T-helper 17 cell (primary cell): Measurements from ENCODE around the gene KAZN. TPM values are rescaled to one million over a fixed set of nuclear protein-coding genes. Genes with fewer than 3 reads are reported as not detected.

Source experiments
- ATAC-seq: fragments of 150-1000 bp; cut with Tn5 transposase; 2 replicates; pipeline ENCODE4 v1.10.0; 2021; ENCODE audit warnings: mild to moderate bottlenecking, moderate library complexity
- DNase-seq, 3 donors: peaks; one replicate each; pipeline versions ENCODE4 v3.0.0 to v3.0.0-alpha.2; 2020 to 2021
- H3K9me3 ChIP-seq: one replicate; pipeline ENCODE4 v1.7.0; 2013; ENCODE audit warnings: low read length, mild to moderate bottlenecking; ENCODE audit not compliant: control insufficient read depth, poor library complexity, severe bottlenecking
- H3K27ac Mint-ChIP-seq: one replicate; pipeline ENCODE4 v1.8.0; 2022; ENCODE audit warnings: mild to moderate bottlenecking, moderate library complexity, mixed read lengths
- H3K27me3 Mint-ChIP-seq: one replicate; pipeline ENCODE4 v1.8.0; 2022; ENCODE audit warnings: mixed read lengths
- H3K36me3 Mint-ChIP-seq: one replicate; pipeline ENCODE4 v1.8.0; 2022; ENCODE audit warnings: low read depth, mixed read lengths
- H3K4me1 Mint-ChIP-seq: one replicate; pipeline ENCODE4 v1.8.0; 2022; ENCODE audit warnings: mild to moderate bottlenecking, mixed read lengths
- H3K4me3 Mint-ChIP-seq: one replicate; pipeline ENCODE4 v1.8.0; 2022; ENCODE audit warnings: mild to moderate bottlenecking, moderate library complexity, mixed read lengths
- total RNA-seq, 4 donors: library from RNA in 2 of 4; stranded (reverse) in 2 of 4; gene quantifications; one replicate each; pipeline ENCODE4 v1.2.3 and lab custom pipeline; 2022 to 2026

KAZN gene
- total RNA-seq, 2 donors from 2014 or later, result 0.10 to 0.62 TPM

DNA sequence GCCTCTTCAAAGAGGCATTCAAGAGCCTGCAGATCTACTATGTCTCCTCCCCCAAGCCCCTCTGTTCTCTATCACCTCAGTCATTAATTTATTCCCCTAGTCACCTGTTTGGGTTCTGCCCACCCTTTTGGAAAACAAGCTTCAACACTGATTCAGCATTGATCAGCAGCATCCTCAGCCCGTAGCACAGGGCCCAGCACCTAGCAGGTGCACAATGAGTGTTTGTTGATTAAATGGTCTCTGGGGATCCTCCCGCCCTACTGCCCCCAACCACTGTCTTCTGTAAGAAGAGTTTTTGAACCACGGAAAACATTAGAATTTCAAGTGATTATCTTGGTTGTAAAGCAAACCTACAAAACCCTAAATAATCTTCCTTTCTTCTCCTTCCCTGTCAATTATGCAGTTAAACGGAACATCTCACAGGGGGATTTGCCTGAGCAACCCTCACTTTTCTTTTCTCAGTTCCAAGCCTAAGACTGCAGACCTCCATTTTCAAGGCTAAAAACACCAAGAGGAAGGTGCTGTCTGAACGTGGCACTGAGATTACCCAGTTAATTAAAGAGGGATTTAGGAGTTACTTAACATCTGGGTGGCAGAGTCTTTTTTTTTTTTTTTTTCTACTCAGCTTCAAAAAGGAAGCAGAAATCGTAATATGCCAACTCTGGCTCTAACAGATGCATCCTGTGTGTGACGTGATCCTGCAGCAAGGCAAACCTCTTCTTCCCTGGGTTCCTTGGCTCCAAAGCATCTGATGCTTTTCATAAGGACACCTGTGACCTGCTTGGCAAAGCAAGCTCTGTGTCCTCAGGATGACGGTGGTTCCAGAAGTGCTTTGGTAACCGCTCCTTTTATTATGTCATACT is 163.0 kb downstream of the KAZN start:
- no peaks in the 10 kb centered on the region for H3K4me1 Mint-ChIP-seq
- no peaks in the 10 kb centered on the region for H3K9me3 ChIP-seq
- H3K4me3 Mint-ChIP-seq, result no peak overlapping the region
- H3K27ac Mint-ChIP-seq, result no peak overlapping the region
- peaks cover 47% of the 10 kb centered on the region for H3K27me3 Mint-ChIP-seq
- H3K36me3 Mint-ChIP-seq, result no peaks in the 10 kb centered on the region
- DNase-seq (no peak), ATAC-seq (no peak)

GRCh38 chr1:14763977-14764376 is 165.5 kb downstream of the KAZN start:
- no peaks in the 10 kb centered on the region for H3K36me3 Mint-ChIP-seq
- H3K9me3 ChIP-seq, result no peaks in the 10 kb centered on the region
- H3K27ac Mint-ChIP-seq, result no peak overlapping the region
- no peak overlapping the region for H3K4me3 Mint-ChIP-seq
- DNase-seq (no peak), ATAC-seq (no peak)
- no peaks in the 10 kb centered on the region for H3K4me1 Mint-ChIP-seq
- peaks cover 36% of the 10 kb centered on the region for H3K27me3 Mint-ChIP-seq

- Mint-ChIP-seq H3K36me3 (no peaks in the 10 kb centered on the region), H3K4me1 (no peaks in the 10 kb centered on the region), H3K27ac (no peak overlapping the region), H3K27me3 (peaks cover 30% of the 10 kb centered on the region), H3K4me3 (no peak overlapping the region)
- ATAC-seq (no peak), DNase-seq (no peak)
- H3K9me3 ChIP-seq, result no peaks in the 10 kb centered on the region
These were observed 167.3 kb downstream of the KAZN start for GRCh38 chr1:14765773-14766172.

DNA sequence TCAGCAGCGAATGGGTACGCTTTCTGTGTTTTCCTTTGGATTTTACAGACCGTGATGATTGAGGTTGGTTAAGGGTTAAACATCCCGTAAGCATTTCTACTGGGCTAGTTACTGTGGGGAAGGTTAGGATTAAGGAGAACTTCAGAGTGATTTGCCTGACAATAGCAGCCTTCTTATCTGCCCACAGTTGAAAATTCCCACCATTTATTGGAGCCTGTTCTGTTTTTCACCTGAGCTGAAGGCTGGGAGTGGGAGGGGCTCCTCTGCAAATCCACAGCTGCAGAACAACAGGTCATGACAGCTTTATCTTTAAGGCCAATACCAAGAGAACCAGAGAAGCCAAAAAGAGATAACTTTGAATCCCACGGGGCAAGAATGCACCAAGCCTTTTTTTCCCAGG is 168.6 kb downstream of the KAZN start:
- H3K4me1 Mint-ChIP-seq, result no peaks in the 10 kb centered on the region
- H3K4me3 Mint-ChIP-seq, result no peak overlapping the region
- H3K36me3 Mint-ChIP-seq, result no peaks in the 10 kb centered on the region
- DNase-seq (no peak), ATAC-seq (no peak)
- H3K27me3 Mint-ChIP-seq, result peaks cover 17% of the 10 kb centered on the region
- H3K9me3 ChIP-seq, result no peaks in the 10 kb centered on the region
- H3K27ac Mint-ChIP-seq, result no peak overlapping the region

- H3K4me1 Mint-ChIP-seq, result no peaks in the 10 kb centered on the region
- no peak for ATAC-seq
- DNase-seq, result no peak
- H3K27ac Mint-ChIP-seq, result no peak overlapping the region
- no peaks in the 10 kb centered on the region for H3K9me3 ChIP-seq
- no peak overlapping the region for H3K4me3 Mint-ChIP-seq
- peaks cover 12% of the 10 kb centered on the region for H3K27me3 Mint-ChIP-seq
- no peaks in the 10 kb centered on the region for H3K36me3 Mint-ChIP-seq
These were observed 170.3 kb downstream of the KAZN start for GRCh38 chr1:14768582-14769304.

- no peak for DNase-seq
- no peak overlapping the region for H3K27ac Mint-ChIP-seq
- no peaks in the 10 kb centered on the region for H3K36me3 Mint-ChIP-seq
- peaks cover 12% of the 10 kb centered on the region for H3K27me3 Mint-ChIP-seq
- no peak for ATAC-seq
- H3K9me3 ChIP-seq, result no peaks in the 10 kb centered on the region
- no peaks in the 10 kb centered on the region for H3K4me1 Mint-ChIP-seq
- H3K4me3 Mint-ChIP-seq, result no peak overlapping the region
These were observed 171.2 kb downstream of the KAZN start for GRCh38 chr1:14769486-14770274.

DNA sequence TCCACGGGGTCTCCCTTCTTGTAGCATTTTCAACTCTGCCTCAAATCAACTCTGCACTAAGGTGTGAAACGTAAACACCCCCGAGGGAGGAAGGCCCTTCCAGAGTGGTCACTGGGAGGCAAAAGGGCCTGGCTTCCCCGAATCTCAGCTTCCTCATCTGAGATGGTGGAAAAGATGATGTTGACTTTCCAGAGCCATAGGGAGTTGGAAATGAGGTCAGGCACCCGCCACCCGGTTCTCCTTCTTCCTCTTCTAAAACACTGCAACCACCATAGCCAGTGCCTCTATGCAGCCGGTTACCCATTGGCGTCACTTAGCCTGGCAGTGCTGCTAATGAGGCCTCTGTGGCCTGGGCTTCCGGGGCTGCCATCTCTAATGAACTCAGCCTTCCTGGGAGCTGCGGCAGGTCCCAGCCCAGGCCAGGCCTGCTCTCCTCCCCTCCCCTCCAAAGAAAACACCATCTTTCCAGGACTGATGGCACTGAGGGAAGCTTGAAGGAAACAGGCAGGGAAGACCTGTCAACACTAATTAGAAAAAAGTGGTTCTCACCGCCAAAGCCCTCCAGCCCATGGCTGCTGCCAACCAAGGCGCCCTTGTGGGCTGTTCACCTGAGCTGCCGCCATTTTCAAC is 175.0 kb downstream of the KAZN start:
- no peak overlapping the region for H3K4me3 Mint-ChIP-seq
- H3K4me1 Mint-ChIP-seq, result peaks cover 2% of the 10 kb centered on the region
- H3K9me3 ChIP-seq, result no peaks in the 10 kb centered on the region
- no peak overlapping the region for H3K27ac Mint-ChIP-seq
- H3K27me3 Mint-ChIP-seq, result peaks cover 14% of the 10 kb centered on the region
- ATAC-seq (no peak), DNase-seq (no peak)
- H3K36me3 Mint-ChIP-seq, result no peaks in the 10 kb centered on the region

GRCh38 chr1:14774225-14774624 is 175.7 kb downstream of the KAZN start:
- H3K27ac Mint-ChIP-seq, result no peak overlapping the region
- no peaks in the 10 kb centered on the region for H3K9me3 ChIP-seq
- DNase-seq (no peak), ATAC-seq (no peak)
- no peaks in the 10 kb centered on the region for H3K36me3 Mint-ChIP-seq
- no peak overlapping the region for H3K4me3 Mint-ChIP-seq
- peaks cover 20% of the 10 kb centered on the region for H3K27me3 Mint-ChIP-seq
- peaks cover 2% of the 10 kb centered on the region for H3K4me1 Mint-ChIP-seq

DNA sequence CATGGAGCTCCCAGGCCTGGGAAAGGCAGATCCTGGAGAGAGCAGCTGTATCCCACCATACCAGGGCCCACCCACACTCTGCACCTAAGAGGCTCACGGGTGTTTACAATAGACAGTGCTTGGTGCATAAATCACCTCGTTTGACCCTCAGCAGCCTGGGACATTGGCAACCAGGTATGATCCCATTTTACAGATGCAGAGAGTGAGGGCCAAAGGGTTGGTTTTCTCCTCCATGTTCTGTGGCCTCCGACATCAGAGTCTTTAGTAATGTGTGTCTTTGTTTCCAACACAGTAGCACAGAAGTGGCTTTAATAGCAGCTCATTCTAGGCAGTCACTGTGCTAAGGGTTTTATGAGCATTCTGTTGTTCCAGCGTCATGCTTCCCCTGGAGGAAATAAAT is 176.5 kb downstream of the KAZN start:
- Mint-ChIP-seq H3K27ac (no peak overlapping the region), H3K4me1 (peaks cover 4% of the 10 kb centered on the region), H3K4me3 (no peak overlapping the region), H3K27me3 (peaks cover 27% of the 10 kb centered on the region), H3K36me3 (no peaks in the 10 kb centered on the region)
- ATAC-seq (no peak), DNase-seq (no peak)
- H3K9me3 ChIP-seq, result no peaks in the 10 kb centered on the region

- ATAC-seq (no peak), DNase-seq (no peak)
- no peaks in the 10 kb centered on the region for H3K36me3 Mint-ChIP-seq
- no peak overlapping the region for H3K27ac Mint-ChIP-seq
- peaks cover 32% of the 10 kb centered on the region for H3K27me3 Mint-ChIP-seq
- H3K9me3 ChIP-seq, result no peaks in the 10 kb centered on the region
- peaks cover 4% of the 10 kb centered on the region for H3K4me1 Mint-ChIP-seq
- no peak overlapping the region for H3K4me3 Mint-ChIP-seq
These were observed 176.9 kb downstream of the KAZN start for GRCh38 chr1:14775434-14775833.

DNA sequence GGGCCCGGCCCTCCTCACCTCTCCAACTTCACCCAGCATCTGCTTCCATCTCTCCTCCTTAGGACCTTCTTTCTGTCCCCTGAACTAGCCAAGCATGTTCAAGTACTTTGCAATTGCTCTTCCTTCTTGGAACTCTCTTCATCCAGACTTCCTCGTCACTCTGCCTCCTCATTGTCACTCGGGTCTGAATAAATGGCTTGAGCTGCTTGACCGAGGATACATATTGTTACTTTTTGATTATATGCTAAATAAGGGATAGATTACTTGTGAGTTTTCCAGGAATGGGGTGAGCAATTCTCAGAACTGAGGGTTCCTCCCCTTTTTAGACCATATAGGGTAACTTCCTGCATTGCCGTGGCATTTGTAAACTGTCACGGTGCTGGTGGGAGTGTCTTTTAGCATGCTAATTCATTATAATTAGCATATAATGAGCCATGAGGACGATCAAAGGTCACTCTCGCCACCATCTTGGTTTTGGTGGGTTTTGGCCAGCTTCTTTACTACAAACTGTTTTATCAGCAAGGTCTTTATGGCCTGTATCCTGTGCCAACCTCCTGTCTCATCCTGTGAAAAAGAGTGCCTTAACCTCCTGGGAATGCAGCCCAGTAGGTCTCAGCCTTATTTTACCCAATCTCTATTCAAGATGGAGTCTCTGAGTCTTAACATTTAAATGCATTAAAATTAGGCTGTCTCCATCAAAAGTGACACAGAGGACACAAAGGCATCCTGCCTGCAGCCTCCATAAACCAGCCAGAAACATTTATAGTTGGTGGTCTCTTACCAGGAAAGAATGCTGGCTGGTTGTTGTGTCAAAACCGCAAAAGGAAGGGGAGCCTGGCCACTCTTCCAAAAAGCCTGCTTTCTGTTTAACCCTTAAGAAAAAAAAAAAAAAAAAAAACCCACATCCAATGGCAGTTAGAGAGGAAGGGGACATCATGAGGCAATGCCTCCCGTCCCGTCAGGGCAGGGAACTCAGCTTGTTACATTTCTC is 179.3 kb downstream of the KAZN start:
- DNase-seq (no peak), ATAC-seq (no peak)
- no peaks in the 10 kb centered on the region for H3K36me3 Mint-ChIP-seq
- H3K27me3 Mint-ChIP-seq, result peaks cover 37% of the 10 kb centered on the region
- H3K4me1 Mint-ChIP-seq, result peaks cover 4% of the 10 kb centered on the region
- no peaks in the 10 kb centered on the region for H3K9me3 ChIP-seq
- H3K4me3 Mint-ChIP-seq, result no peak overlapping the region
- H3K27ac Mint-ChIP-seq, result no peak overlapping the region

DNA sequence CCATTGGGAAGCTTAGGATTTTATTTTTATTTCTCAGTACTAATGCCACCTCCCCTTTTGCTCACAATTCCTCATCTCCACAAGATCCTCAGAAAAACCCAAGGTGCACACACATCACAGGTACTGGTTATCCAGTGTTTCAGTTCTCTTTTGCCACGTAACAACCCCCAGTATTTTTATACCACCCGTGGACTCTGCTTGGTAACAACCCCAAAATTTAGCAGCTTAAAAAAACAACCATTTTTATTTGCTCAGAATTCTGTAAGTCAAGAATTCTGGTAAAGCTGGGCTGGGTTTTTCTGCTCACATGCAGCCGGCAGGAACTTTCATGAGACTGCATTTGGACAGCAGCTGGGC is 180.0 kb downstream of the KAZN start:
- Mint-ChIP-seq H3K4me3 (no peak overlapping the region), H3K27me3 (peaks cover 42% of the 10 kb centered on the region), H3K27ac (no peak overlapping the region), H3K36me3 (no peaks in the 10 kb centered on the region), H3K4me1 (peaks cover 4% of the 10 kb centered on the region)
- H3K9me3 ChIP-seq, result no peaks in the 10 kb centered on the region
- ATAC-seq, result no peak
- DNase-seq, result no peak
